GM21423 (cell line): ENCODE measurements around the gene FABP1.

ENCODE experiments used
- ATAC-seq: cut with Tn5 transposase; IDR thresholded peaks from one replicate; pipeline ENCODE4 v1.9.1; 2021; ENCODE audit warnings: mild to moderate bottlenecking, moderate library complexity; ENCODE audit not compliant: unreplicated experiment

FABP1 gene

DNA sequence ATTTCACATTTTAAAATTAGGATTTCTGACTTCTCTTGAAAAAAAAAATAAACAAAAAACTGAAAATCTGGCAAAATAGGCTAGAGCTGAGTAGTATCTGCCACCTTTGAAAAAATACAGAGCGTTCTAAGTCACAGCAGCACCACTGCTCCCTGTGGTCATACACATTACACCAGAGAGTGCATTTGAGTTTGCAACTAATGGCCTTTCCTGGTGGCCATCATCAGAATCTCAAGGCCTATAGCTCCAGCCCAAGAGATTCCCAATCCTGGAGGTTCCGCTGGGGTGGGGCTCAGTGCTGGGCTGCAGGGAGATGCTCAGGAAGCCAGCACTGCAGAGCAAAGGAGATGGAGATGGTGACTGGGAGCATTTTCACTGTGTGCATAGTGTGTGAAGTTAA is 42.8 kb downstream of the FABP1 start:
- ATAC-seq: no peak

DNA sequence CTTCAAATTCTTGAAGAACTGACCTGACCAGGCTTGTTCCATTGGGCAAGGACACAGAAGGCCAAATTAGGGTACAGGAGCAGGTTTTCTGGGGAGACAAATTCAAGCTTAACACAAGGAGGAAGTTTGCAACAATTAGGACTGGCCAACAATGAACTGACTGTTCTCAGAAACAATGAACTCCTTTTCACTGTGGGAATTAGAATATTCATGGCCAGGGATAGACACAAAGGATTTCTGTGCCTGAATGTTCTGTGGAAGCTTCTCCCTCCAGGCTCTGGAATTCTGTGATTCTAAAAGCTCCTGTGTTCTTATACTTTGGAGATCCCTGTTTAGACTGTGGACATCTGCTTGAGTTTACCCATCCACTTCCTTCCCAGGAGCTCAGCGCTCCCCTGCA is 45.1 kb downstream of the FABP1 start:
- ATAC-seq: no peak

DNA sequence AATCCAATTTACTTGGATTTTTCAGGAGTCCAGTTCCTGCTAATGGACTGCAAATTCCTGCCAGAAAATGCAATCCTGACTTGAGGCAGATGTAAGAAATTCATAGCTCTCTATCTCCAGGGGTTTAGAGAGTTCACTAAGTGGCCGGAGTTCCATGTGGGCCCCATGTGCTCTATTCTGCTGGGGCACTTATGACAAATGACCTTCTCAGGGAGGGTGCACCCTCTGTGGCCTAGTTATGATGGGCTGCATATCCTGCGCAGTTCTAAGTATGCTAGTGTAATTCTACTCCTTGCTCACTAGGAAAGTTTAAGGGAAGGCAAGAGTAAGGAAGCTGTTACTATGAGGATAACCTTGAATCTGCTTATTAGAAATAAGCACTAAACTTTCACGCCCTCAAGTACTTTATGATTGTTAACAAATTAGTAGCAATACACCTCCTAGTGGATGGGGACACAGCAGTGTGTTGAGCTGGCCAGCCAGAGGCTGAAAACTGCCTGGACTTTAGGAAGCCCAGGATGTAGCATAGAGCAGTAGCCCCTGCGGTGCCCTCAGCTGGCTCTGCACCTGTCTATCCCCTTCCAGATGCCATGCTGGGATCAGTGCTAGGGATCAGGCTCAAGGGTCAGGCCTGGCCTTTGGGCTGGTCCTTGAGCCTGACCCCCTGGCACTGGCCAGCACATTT is 45.8 kb downstream of the FABP1 start:
- no peak for ATAC-seq

DNA sequence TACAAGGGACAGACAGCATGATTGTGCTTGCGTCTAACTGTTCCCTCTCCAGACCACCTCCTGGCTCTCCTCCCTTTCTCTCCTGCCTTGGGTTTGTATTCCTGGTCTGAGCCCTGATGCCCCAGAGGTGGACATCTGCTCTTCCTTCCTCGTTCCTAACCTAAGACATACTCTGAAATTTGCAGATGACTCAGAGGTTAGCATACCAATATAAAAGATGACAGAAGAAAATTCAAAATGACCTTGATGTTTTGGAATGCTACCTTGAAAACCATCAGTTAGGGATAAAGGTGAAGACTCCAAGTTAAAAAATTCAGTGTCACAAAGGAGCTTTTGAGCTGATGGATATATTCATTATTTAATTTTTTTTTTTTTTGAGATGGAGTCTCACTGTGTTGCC is 47.3 kb downstream of the FABP1 start:
- no peak for ATAC-seq

DNA sequence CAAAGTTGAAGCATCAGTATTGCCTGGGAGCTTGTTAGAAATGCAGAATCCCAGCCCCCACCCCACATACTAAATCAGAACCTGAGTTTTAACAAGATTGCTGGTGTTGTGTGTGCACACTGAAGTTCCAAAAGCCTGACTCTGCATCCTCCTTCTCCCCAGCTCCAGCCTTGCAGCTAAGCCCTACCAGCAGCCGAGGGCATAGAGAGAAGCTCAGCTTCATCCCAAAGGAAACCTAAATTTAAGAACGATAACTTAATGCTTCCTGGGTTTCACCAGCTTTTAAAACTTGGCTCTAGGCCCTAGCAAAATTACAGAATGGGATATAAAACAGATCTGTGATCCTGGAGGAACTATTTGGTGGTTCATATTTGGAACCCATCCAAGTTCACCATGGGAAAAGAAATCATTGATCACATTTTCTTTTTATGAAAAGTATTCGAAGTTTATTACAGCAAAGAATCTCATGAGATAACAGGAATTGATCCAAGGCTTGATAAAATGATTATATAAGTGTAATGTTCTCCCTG is 49.2 kb downstream of the FABP1 start:
- ATAC-seq: no peak

DNA sequence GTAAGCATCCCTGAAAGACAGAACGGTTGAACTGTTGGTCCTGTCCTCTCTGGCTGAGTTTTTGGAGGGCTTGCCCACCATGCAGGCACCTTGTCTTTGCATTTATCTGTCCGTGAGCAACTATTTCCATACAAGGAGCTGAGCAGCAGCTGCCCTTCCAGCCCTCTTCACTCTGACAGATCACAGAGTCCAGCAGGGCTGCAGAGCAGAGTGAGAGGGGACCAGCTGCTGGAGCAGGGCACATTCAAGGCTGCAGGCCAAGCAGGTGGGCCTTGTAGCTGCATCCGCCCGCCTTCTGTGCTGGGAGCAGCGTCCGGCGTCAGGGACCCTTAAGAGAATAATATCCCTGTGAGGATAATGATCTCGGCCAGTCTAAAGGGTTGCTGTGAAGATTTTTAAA is 50.8 kb downstream of the FABP1 start:
- no peak for ATAC-seq

DNA sequence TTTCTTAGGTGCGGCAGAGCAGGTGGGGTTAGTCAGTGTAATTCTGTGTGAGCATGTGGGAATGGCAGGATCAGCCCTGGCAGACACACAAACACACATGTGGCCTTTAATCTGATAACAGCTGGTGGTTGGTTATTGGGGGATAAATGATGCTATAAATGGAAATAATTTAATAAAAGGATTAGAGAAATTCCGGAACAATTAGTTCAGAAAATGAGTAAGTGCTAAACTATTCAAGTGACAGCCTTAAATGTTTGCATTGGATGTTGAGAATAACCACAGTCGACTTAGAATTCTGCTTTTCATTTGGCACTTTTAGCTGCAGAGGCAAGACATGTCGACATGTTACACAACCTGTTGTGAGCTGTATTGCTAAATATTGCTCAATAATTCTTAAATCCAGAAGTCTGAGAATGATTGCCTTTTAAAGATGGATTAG is 53.0 kb downstream of the FABP1 start:
- ATAC-seq: no peak

DNA sequence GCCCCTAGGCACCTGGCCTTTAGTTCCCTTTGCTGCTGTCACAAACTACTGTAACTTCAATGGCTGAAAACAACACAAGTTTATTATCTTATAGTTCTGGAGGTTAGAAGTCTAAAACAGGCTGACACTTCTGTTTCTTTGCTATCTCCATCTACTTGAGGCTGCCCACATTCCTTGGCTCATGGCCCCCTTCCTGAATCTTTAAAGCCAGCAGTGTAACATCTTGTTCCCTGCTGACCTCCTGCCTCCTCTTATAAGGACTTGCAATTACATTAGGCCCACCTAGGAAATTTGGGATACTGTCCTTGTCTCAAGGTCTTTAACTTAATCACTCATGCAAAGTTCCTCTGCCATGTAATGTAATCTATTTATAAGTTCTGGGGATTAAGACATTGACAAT is 53.7 kb downstream of the FABP1 start:
- ATAC-seq: no peak
